ENCODE data around the gene FGF14. TPM values are rescaled to one million over a fixed set of nuclear protein-coding genes. Genes with fewer than 3 reads are reported as not detected.
"Not testable (repeated sequence)": the region's sequence is repeated elsewhere in the genome, so short reads cannot be mapped to it uniquely, and the experiment has no call there.

FGF14 gene
- total RNA-seq, 2 donors from 2014 or later, result 0.14 TPM

DNA sequence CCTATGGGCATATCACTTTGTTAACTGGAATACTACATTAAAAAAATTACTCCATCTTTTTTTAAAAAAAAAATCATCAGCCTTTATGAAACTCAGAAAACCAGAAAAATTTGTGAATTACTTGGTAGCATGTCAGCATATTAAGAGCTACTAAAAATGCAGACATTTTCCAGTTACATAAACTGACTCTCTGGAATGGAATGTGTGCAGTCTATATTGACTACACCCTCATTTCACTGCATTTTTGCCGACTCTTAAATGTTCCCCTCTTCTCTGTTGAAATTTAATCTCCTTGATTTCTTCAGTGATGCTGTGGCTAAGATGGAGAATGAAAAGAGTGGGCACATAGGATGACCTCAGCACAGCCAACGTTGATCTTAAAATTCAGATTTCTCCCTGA lies 555.6 kb downstream of the FGF14 start:
- H3K27me3 ChIP-seq (replicated peaks; ENCODE audit: insufficient read depth), result no peaks in the 10 kb centered on the region
- no peak for DNase-seq (ENCODE audit: low spot score)
- H3K9me3 ChIP-seq, result no peaks in the 10 kb centered on the region
- no peak for ATAC-seq (ENCODE audit: insufficient number of reproducible peaks, low FRiP score, low read depth)
- no peak overlapping the region for H3K27ac ChIP-seq
- H3K4me3 ChIP-seq, result no peak overlapping the region
- TF ChIP-seq, protein P1, sequence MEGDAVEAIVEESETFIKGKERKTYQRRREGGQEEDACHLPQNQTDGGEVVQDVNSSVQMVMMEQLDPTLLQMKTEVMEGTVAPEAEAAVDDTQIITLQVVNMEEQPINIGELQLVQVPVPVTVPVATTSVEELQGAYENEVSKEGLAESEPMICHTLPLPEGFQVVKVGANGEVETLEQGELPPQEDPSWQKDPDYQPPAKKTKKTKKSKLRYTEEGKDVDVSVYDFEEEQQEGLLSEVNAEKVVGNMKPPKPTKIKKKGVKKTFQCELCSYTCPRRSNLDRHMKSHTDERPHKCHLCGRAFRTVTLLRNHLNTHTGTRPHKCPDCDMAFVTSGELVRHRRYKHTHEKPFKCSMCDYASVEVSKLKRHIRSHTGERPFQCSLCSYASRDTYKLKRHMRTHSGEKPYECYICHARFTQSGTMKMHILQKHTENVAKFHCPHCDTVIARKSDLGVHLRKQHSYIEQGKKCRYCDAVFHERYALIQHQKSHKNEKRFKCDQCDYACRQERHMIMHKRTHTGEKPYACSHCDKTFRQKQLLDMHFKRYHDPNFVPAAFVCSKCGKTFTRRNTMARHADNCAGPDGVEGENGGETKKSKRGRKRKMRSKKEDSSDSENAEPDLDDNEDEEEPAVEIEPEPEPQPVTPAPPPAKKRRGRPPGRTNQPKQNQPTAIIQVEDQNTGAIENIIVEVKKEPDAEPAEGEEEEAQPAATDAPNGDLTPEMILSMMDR (IDR thresholded peaks at IDR 0.05), result no peak
- no peaks in the 10 kb centered on the region for H3K4me1 ChIP-seq (ENCODE audit: control insufficient read depth in 1 of 2, low read depth in 2 of 2)
- H3K36me3 ChIP-seq, result no peaks in the 10 kb centered on the region

DNA sequence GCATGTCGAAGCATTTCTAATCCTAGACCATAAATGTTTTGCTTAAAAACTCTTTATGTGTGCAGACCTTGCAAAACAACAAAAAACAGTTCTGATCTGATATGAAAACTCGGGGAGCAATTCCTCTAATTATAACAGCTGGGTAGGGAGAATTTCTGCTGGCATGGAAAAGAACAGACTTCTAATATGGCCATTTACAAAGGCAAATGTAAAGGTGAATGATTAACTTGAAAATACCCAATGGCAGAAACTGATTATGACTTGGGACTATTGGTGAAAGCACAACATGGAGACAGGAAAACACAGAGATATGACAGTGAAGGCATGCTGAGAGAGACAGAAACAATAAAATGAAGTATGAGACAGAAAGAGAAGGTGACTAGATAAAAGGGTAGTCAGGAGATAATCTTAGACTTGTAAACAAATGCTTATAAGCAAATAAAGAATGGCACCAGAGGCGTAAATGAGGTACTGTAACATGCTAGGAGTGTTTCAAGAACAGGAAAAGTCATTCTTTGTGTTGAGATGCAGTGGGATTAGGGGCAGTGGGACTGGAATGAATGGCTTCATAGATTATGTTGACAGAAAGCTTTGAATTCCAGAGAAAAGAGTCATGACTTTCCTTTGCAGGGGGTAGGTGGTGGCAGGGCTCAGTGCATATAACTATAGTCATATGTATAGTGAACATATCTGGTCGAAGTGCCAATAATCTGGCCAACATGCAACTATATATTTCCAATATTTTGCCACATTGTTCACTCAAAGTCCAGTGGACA lies 556.4 kb downstream of the FGF14 start:
- Histone ChIP-seq H3K4me1 (ENCODE audit: control insufficient read depth in 1 of 2, low read depth in 2 of 2) (no peaks in the 10 kb centered on the region), H3K27ac (no peak overlapping the region), H3K27me3 (replicated peaks; ENCODE audit: insufficient read depth) (no peaks in the 10 kb centered on the region), H3K9me3 (no peaks in the 10 kb centered on the region), H3K36me3 (no peaks in the 10 kb centered on the region), H3K4me3 (no peak overlapping the region)
- TF ChIP-seq, protein P1 (IDR thresholded peaks at IDR 0.05), result no peak
- ATAC-seq (ENCODE audit: insufficient number of reproducible peaks, low FRiP score, low read depth) (no peak), DNase-seq (ENCODE audit: low spot score) (no peak)

DNA sequence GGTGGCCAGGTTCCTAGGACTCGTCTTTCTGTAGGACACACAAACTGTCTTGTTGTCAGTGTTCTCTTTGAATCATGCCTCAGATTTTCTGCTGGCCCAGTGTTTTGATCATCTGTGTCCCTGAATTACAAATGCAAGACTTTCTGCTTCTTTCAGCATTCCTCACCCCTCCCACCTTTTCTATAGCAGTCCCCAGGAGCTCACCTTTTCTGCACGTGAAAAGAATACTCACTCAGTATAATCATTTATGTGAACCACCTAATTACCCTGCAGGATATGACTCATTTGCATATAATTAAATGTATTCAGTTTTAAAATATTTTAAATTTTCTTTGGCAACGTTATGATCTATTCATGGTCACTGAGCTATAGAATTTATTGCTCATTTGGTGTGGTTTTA lies 560.1 kb downstream of the FGF14 start:
- no peaks in the 10 kb centered on the region for H3K27me3 ChIP-seq (replicated peaks; ENCODE audit: insufficient read depth)
- no peaks in the 10 kb centered on the region for H3K36me3 ChIP-seq
- H3K27ac ChIP-seq, result no peak overlapping the region
- ATAC-seq (ENCODE audit: insufficient number of reproducible peaks, low FRiP score, low read depth), result no peak
- peaks cover 0 to 4% of the 10 kb centered on the region in 2 donors for H3K4me1 ChIP-seq (ENCODE audit: control insufficient read depth in 1 of 2, low read depth in 2 of 2)
- H3K9me3 ChIP-seq, result no peaks in the 10 kb centered on the region
- TF ChIP-seq, protein P1 (IDR thresholded peaks at IDR 0.05), result no peak
- DNase-seq (ENCODE audit: low spot score), result no peak
- H3K4me3 ChIP-seq, result no peak overlapping the region

DNA sequence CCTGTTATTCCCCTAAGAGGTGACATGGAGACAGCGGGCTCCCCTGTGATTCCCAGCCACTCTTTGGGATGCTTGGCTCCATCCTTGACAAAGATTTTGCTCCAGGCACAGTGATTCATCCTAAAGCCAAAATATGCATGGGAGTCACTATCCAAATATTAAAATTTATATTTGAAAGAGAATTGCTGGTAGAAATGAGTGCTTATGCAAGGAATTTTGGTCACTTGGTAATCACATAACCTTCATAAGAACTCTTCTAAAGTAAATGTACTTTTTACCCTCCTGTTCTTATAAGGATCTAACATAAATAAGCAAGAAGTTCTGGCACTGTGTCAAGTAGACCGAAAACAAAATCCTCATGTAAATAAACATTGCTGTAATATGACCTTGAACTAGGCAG lies 563.5 kb downstream of the FGF14 start:
- Histone ChIP-seq H3K36me3 (no peaks in the 10 kb centered on the region), H3K27ac (no peak overlapping the region), H3K9me3 (no peaks in the 10 kb centered on the region), H3K4me1 (ENCODE audit: control insufficient read depth in 1 of 2, low read depth in 2 of 2) (peaks cover 0 to 4% of the 10 kb centered on the region in 2 donors), H3K27me3 (replicated peaks; ENCODE audit: insufficient read depth) (no peaks in the 10 kb centered on the region), H3K4me3 (no peak overlapping the region)
- no peak for DNase-seq (ENCODE audit: low spot score)
- ATAC-seq (ENCODE audit: insufficient number of reproducible peaks, low FRiP score, low read depth), result no peak
- TF ChIP-seq, protein P1 (IDR thresholded peaks at IDR 0.05), result no peak

DNA sequence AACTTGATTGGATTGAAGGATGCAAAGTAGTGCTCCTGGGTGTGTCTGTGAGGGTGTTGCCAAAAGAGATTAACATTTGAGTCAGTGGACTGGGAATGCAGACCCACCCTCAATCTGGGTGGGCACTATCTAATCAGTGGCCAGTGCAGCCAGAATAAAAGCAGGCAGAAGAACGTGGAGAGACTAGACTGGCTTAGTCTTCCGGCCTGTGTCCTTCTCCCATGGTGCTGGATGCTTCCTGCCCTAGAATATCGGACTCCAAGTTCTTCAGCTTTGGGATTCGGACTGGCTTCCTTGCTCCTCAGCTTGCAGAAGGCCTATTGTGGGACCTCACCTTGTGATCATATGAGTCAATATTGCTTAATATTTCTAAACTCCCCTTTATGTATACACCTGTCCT lies 564.1 kb downstream of the FGF14 start:
- not testable (repeated sequence) for H3K4me3 ChIP-seq; H3K27ac ChIP-seq; H3K27me3 ChIP-seq (replicated peaks; ENCODE audit: insufficient read depth); H3K4me1 ChIP-seq (ENCODE audit: control insufficient read depth in 1 of 2, low read depth in 2 of 2); DNase-seq (ENCODE audit: low spot score); ATAC-seq (ENCODE audit: insufficient number of reproducible peaks, low FRiP score, low read depth); H3K36me3 ChIP-seq; H3K9me3 ChIP-seq

DNA sequence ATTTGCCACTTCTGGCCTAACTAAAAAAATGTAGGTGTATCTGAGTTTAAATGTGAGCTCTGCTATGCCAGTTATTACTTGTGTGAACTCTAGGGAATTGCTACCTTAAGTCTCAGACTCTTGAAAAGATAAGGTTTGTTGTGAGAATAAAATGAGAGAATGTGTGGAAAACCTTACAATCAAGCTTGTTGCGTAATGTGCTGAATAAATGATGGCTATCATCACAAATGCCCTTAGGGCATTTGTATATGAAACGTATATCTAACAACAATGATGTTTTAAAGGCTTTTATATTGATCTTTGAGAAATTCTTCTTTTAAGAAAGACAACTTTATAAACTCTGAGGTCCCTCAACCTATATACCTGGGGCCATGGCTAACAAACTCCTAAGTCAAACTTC lies 564.6 kb downstream of the FGF14 start:
- ATAC-seq (ENCODE audit: insufficient number of reproducible peaks, low FRiP score, low read depth), result no peak
- H3K27ac ChIP-seq, result no peak overlapping the region
- H3K4me3 ChIP-seq, result no peak overlapping the region
- no peaks in the 10 kb centered on the region for H3K36me3 ChIP-seq
- TF ChIP-seq, protein P1 (IDR thresholded peaks at IDR 0.05), result no peak
- no peaks in the 10 kb centered on the region for H3K9me3 ChIP-seq
- no peaks in the 10 kb centered on the region for H3K27me3 ChIP-seq (replicated peaks; ENCODE audit: insufficient read depth)
- peaks cover 0 to 4% of the 10 kb centered on the region in 2 donors for H3K4me1 ChIP-seq (ENCODE audit: control insufficient read depth in 1 of 2, low read depth in 2 of 2)
- DNase-seq (ENCODE audit: low spot score), result no peak
